ENCODE measurements around the gene ST6GALNAC6. TPM values are rescaled to one million over a fixed set of nuclear protein-coding genes. Genes with fewer than 3 reads are reported as not detected.

The ST6GALNAC6 gene
- total RNA-seq, 1 experiment from 2014 or later: 24.5 TPM

DNA sequence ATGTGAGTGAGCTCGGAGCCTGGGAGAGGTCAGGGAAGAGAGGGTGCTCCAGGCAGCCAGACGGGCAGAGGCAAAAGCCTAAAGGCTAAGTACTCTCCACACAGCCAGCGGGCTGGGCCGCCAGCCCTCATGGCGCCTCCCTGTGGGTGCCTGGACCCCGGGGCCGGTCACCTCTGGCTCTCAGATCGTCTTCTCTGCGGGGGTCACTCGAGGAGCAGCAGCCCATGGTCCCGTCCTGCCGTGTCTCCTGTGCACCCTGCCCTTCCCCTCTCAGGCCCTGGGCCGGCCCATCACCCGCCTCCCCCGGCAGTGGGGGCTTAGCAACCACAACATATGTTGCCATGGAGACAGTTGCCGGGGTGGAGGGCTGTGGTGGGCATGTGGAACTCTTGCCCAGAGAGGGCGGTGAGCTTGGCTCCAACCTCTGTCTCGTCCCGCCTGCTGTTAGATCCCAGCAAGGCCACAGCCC, 26.1 kb downstream of the ST6GALNAC6 start (continued):
- TF ChIP-seq, protein P1, sequence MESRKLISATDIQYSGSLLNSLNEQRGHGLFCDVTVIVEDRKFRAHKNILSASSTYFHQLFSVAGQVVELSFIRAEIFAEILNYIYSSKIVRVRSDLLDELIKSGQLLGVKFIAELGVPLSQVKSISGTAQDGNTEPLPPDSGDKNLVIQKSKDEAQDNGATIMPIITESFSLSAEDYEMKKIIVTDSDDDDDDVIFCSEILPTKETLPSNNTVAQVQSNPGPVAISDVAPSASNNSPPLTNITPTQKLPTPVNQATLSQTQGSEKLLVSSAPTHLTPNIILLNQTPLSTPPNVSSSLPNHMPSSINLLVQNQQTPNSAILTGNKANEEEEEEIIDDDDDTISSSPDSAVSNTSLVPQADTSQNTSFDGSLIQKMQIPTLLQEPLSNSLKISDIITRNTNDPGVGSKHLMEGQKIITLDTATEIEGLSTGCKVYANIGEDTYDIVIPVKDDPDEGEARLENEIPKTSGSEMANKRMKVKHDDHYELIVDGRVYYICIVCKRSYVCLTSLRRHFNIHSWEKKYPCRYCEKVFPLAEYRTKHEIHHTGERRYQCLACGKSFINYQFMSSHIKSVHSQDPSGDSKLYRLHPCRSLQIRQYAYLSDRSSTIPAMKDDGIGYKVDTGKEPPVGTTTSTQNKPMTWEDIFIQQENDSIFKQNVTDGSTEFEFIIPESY (IDR thresholded peaks at IDR 0.05; ENCODE audit: extremely low read depth, insufficient replicate concordance, low read length): no peak
- TF ChIP-seq ZNF274 (IDR thresholded peaks at IDR 0.05; ENCODE audit: low read depth, low read length) (no peak), YY1 (IDR thresholded peaks at IDR 0.05; ENCODE audit: extremely low read depth, insufficient replicate concordance, low read depth, low read length) (no peak), SP1 (IDR thresholded peaks at IDR 0.05; ENCODE audit: low read depth) (no peak), TCF7L2 (IDR thresholded peaks at IDR 0.05; ENCODE audit: borderline replicate concordance, extremely low read depth, insufficient read depth, insufficient read length) (no peak)

- H3K36me3 ChIP-seq (ENCODE audit: control insufficient read depth in 1 of 2, insufficient read depth in 2 of 2, low read length in 2 of 2): no peaks in the 10 kb centered on the region
- H3K27ac ChIP-seq (ENCODE audit: low read depth, low read length): no peak overlapping the region
- H4K20me1 ChIP-seq (ENCODE audit: insufficient read depth): no peaks in the 10 kb centered on the region
- BruUV-seq (replicated peaks): no TSS peak
- H2AFZ ChIP-seq (ENCODE audit: low read depth, low read length, poor library complexity, severe bottlenecking): no peak overlapping the region
- intact Hi-C loops (cut with micrococcal nuclease): no loop called here
- no peak for DNase-seq (ENCODE audit: low read depth, low spot score)
- H3K9ac ChIP-seq (ENCODE audit: low read length): no peak overlapping the region
- H3K9me2 ChIP-seq (ENCODE audit: insufficient read depth): no peaks in the 10 kb centered on the region
- CTCF ChIA-PET: interaction anchor here (1.7 kb wide), 1 partner anchor 49 kb away, joined by 6 read pairs; no protein-coding TSS in a partner anchor
- H3K4me3 ChIP-seq (replicated peaks in 1 of 2; ENCODE audit: low read depth in 1 of 2, low read length in 2 of 2): no peak overlapping the region
- no peak for TF ChIP-seq YY1 (IDR thresholded peaks at IDR 0.05; ENCODE audit: extremely low read depth, insufficient replicate concordance, low read depth, low read length)
- no peak for TF ChIP-seq EZH2 (IDR thresholded peaks at IDR 0.05)
- no peaks in the 10 kb centered on the region; the same call in 1 of the 2 replicates for H3K79me2 ChIP-seq (ENCODE audit: insufficient read depth, low read length)
- H3K4me2 ChIP-seq (ENCODE audit: low read length): no peak overlapping the region
- RAD21 ChIA-PET (ENCODE audit: low non-redundant PET in 1 of 2, low total read pairs in 2 of 2, uncharacterized antibody in 2 of 2, unreplicated experiment in 2 of 2): no interaction called here
- no peaks in the 10 kb centered on the region for H3K9me3 ChIP-seq (ENCODE audit: control insufficient read depth in 1 of 2, insufficient read depth in 1 of 2, low read depth in 1 of 2, low read length in 2 of 2)
- no peaks in the 10 kb centered on the region for H3K27me3 ChIP-seq (ENCODE audit: insufficient read depth, low read length)
- no peak for ATAC-seq
- peaks cover 12 to 44% of the 10 kb centered on the region in 2 experiments for H3K4me1 ChIP-seq (ENCODE audit: control insufficient read depth in 1 of 2, insufficient read depth in 2 of 2, low read length in 2 of 2)
- POLR2A ChIA-PET: no interaction called here
These were observed 26.8 kb downstream of the ST6GALNAC6 start for GRCh38 chr9:127872369-127873222.
